ENCODE results near the gene JUNB. TPM values are rescaled to one million over a fixed set of nuclear protein-coding genes. Genes with fewer than 3 reads are reported as not detected.

JUNB gene
- total RNA-seq, 1 experiment from 2014 or later = 125 TPM

DNA sequence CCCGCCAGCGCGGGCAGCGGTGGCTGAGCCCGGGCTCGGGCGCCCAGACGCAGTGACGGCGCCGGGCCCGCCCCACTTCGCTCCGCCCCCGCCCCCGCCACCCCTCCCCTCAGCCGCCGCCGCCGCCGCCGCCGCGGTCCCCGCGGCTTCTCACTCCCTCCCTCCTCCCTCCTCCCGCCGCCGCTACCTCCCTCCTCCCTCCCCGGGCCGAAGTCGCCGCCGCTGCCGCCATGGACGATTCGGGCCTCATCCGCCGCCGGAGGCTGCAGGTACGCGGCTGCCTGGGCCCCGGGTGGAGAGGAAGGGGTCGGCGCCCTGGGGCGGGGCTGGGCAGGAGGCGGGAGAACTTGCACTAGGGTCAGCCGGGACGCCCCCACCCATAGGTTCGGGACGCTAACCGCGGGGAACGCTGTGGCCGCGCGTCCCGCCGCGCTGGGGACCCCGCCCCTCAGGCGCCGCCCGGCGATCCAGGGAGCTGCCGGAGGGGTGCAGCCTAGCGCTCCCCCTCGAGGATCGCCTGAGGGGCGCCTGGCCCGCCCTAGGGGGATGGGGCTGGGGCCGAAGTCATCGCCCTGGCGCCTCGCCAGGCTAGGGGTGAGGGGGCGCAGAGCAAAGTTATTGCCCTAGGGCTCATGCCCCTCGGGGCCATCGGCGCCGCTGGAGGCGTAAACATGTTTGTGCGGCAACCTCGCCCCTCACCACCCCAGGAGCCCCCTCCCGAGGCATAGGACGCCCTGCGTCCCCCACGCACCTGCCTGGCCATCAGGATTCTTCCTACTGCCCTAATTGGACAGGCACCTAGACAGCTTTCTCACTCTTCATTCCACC is 42.7 kb downstream of the JUNB start:
- Mint-ChIP-seq H3K27me3 (ENCODE audit: insufficient read depth, unreplicated experiment) (peaks cover 23% of the 10 kb centered on the region), H3K9me3 (ENCODE audit: unreplicated experiment) (no peaks in the 10 kb centered on the region), H3K27ac (ENCODE audit: low read depth, unreplicated experiment) (no peak overlapping the region), H3K4me3 (ENCODE audit: unreplicated experiment) (peak overlapping the region; percentile 56), H3K36me3 (ENCODE audit: insufficient read depth, unreplicated experiment) (no peaks in the 10 kb centered on the region), H3K4me1 (ENCODE audit: insufficient read depth, unreplicated experiment) (peaks cover 16% of the 10 kb centered on the region)
- TF ChIP-seq, protein P1, sequence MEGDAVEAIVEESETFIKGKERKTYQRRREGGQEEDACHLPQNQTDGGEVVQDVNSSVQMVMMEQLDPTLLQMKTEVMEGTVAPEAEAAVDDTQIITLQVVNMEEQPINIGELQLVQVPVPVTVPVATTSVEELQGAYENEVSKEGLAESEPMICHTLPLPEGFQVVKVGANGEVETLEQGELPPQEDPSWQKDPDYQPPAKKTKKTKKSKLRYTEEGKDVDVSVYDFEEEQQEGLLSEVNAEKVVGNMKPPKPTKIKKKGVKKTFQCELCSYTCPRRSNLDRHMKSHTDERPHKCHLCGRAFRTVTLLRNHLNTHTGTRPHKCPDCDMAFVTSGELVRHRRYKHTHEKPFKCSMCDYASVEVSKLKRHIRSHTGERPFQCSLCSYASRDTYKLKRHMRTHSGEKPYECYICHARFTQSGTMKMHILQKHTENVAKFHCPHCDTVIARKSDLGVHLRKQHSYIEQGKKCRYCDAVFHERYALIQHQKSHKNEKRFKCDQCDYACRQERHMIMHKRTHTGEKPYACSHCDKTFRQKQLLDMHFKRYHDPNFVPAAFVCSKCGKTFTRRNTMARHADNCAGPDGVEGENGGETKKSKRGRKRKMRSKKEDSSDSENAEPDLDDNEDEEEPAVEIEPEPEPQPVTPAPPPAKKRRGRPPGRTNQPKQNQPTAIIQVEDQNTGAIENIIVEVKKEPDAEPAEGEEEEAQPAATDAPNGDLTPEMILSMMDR (IDR thresholded peaks at IDR 0.05; ENCODE audit: unreplicated experiment) = no peak
- intact Hi-C loops (cut with micrococcal nuclease) = no loop called here
- POLR2A ChIA-PET = interaction anchor here (0.7 kb wide), 1 partner anchor 107 kb away, joined by 4 read pairs; no protein-coding TSS in a partner anchor
- peak; percentile 47 for DNase-seq (ENCODE audit: unreplicated experiment)
- CTCF ChIA-PET = interaction anchor here (0.7 to 2.1 kb wide), 3 partner anchors 13 to 119 kb away, joined by 3 to 11 read pairs (median 4); no protein-coding TSS in a partner anchor
- BruUV-seq (replicated peaks) = no TSS peak

GRCh38 chr19:12834566-12834943 is 43.3 kb downstream of the JUNB start, which contains the start of gene RTBDN:
RTBDN (minus strand) TSS chr19:12834579; CDS start chr19:12829979, 4,600 bp downstream.
- peaks cover 22% of the 10 kb centered on the region for H3K4me1 Mint-ChIP-seq (ENCODE audit: insufficient read depth, unreplicated experiment)
- peak within 1 kb of the TSS; percentile 56 for H3K4me3 Mint-ChIP-seq (ENCODE audit: unreplicated experiment)
- DNase-seq (ENCODE audit: unreplicated experiment) = no peak
- H3K9me3 Mint-ChIP-seq (ENCODE audit: unreplicated experiment) = no peaks in the 10 kb centered on the region
- no peak within 1 kb of the TSS for H3K27ac Mint-ChIP-seq (ENCODE audit: low read depth, unreplicated experiment)
- H3K27me3 Mint-ChIP-seq (ENCODE audit: insufficient read depth, unreplicated experiment) = peaks cover 29% of the 10 kb centered on the region
- intact Hi-C loops (cut with micrococcal nuclease) = no loop called here
- ChIA-PET CTCF (interaction anchor here (0.7 to 2.1 kb wide), 3 partner anchors 13 to 119 kb away, joined by 3 to 11 read pairs (median 4); no protein-coding TSS in a partner anchor), POLR2A (no interaction called here)
- no peaks in the 10 kb centered on the region for H3K36me3 Mint-ChIP-seq (ENCODE audit: insufficient read depth, unreplicated experiment)
- no TSS peak for BruUV-seq (replicated peaks)
- TF ChIP-seq, protein P1 (IDR thresholded peaks at IDR 0.05; ENCODE audit: unreplicated experiment) = no peak

DNA sequence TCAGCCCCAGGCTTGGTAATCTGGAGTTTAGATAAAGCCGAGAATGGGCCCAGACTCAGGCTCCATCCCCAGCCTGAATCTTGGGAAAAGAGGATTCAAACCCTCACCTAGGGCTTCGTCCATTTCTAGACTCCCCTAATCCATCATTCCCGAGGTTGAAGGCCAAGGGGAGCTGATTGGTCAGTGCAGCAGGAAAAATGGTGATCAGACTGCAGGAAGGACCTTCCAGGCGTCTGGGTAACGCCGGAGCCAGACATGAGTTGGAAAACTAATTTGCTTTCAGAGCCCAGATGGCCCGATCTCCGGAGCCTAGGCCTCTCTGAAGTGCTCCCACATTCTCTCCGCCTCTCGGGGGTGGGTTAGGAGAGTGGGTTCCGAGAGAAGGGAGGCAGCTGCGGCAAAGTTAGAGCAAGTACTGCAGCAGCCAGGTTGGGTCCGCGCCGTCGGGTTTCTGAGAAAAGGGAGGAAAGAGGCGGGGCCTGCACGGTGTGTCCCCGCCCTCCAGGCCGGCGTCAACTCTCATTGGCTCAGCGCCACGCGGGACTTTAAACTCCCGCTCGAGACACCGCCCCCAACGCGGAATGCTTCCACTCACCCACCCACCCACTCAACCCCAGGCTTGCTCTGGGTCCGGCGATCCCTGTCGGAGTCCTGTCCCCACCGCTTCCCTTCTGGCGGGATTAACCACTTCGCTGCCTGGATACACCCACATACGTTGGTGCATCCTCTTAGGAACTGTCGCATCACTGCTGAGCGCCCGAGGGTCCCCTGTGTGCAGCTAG is 43.9 kb downstream of the JUNB start:
- Mint-ChIP-seq H3K4me1 (ENCODE audit: insufficient read depth, unreplicated experiment) (peaks cover 22% of the 10 kb centered on the region), H3K36me3 (ENCODE audit: insufficient read depth, unreplicated experiment) (no peaks in the 10 kb centered on the region), H3K4me3 (ENCODE audit: unreplicated experiment) (peak overlapping the region; percentile 56), H3K9me3 (ENCODE audit: unreplicated experiment) (no peaks in the 10 kb centered on the region), H3K27ac (ENCODE audit: low read depth, unreplicated experiment) (no peak overlapping the region), H3K27me3 (ENCODE audit: insufficient read depth, unreplicated experiment) (peaks cover 34% of the 10 kb centered on the region)
- BruUV-seq (replicated peaks) = no TSS peak
- no peak for DNase-seq (ENCODE audit: unreplicated experiment)
- ChIA-PET POLR2A (interaction anchor here (0.6 kb wide), 1 partner anchor 9 kb away, joined by 4 read pairs; no protein-coding TSS in a partner anchor), CTCF (interaction anchor here (2.1 kb wide), 1 partner anchor 12 kb away, joined by 11 read pairs; no protein-coding TSS in a partner anchor)
- TF ChIP-seq, protein P1 (IDR thresholded peaks at IDR 0.05; ENCODE audit: unreplicated experiment) = no peak
- intact Hi-C loops (cut with micrococcal nuclease) = loop anchor here (5.0 kb wide), 1 partner anchor 33 kb away; the partner anchor contains the start of genes PRDX2 and THSD8

GRCh38 chr19:12836529-12836863 is 45.2 kb downstream of the JUNB start:
- TF ChIP-seq, protein P1 (IDR thresholded peaks at IDR 0.05; ENCODE audit: unreplicated experiment) = no peak
- peaks cover 22% of the 10 kb centered on the region for H3K4me1 Mint-ChIP-seq (ENCODE audit: insufficient read depth, unreplicated experiment)
- peaks cover 28% of the 10 kb centered on the region for H3K27me3 Mint-ChIP-seq (ENCODE audit: insufficient read depth, unreplicated experiment)
- no peak overlapping the region for H3K27ac Mint-ChIP-seq (ENCODE audit: low read depth, unreplicated experiment)
- DNase-seq (ENCODE audit: unreplicated experiment) = no peak
- H3K36me3 Mint-ChIP-seq (ENCODE audit: insufficient read depth, unreplicated experiment) = no peaks in the 10 kb centered on the region
- H3K9me3 Mint-ChIP-seq (ENCODE audit: unreplicated experiment) = no peaks in the 10 kb centered on the region
- BruUV-seq (replicated peaks) = no TSS peak
- ChIA-PET CTCF (interaction anchor here (1.5 kb wide), 1 partner anchor 11 kb away, joined by 18 read pairs; no protein-coding TSS in a partner anchor), POLR2A (interaction anchor here (0.6 to 1.5 kb wide), 5 partner anchors 13 to 160 kb away, joined by 3 to 7 read pairs (median 4); partner anchors contain the start of genes JUNB and RNASEH2A)
- H3K4me3 Mint-ChIP-seq (ENCODE audit: unreplicated experiment) = peak overlapping the region; percentile 47
- intact Hi-C loops (cut with micrococcal nuclease) = loop anchor here (5.0 kb wide), 1 partner anchor 34 kb away; the partner anchor contains the start of genes PRDX2 and THSD8

All from MCF 10A (cell line).